ENCODE data around the gene NFIC.

Gene NFIC

GRCh38 chr19:3360421-3361383 is 5.7 kb upstream of the NFIC start:
- H3K4me3 ChIP-seq (ENCODE audit: insufficient read length, low read depth) = peak overlapping the region; percentile 37
- DNase-seq (ENCODE audit: low read depth, low spot score) = no peak
- peaks cover 89% of the 10 kb centered on the region for H3K27me3 ChIP-seq (ENCODE audit: insufficient read depth, insufficient read length)
- no peak for TF ChIP-seq YY1 (IDR thresholded peaks at IDR 0.05; ENCODE audit: insufficient read depth, insufficient read length)
- peak; percentile 92 for TF ChIP-seq SUZ12 (IDR thresholded peaks at IDR 0.05; ENCODE audit: extremely low read depth, insufficient read depth, insufficient read length)
- TF ChIP-seq ZNF274 (IDR thresholded peaks at IDR 0.05; ENCODE audit: low read depth, low read length) = no peak
- no peaks in the 10 kb centered on the region for H3K36me3 ChIP-seq (ENCODE audit: insufficient read depth, insufficient read length, low read length)
- H3K9me3 ChIP-seq (ENCODE audit: insufficient read depth, low read length) = no peaks in the 10 kb centered on the region
- H3K4me1 ChIP-seq (ENCODE audit: insufficient read depth, insufficient read length) = peaks cover 26% of the 10 kb centered on the region
- peak overlapping the region; percentile 64 for H3K9ac ChIP-seq (ENCODE audit: insufficient read length, low read depth)

GRCh38 chr19:3361384-3362216 is 4.8 kb upstream of the NFIC start:
- H3K9ac ChIP-seq (ENCODE audit: insufficient read length, low read depth) = peak overlapping the region; percentile 51
- no peak for DNase-seq (ENCODE audit: low read depth, low spot score)
- H3K36me3 ChIP-seq (ENCODE audit: insufficient read depth, insufficient read length, low read length) = no peaks in the 10 kb centered on the region
- no peak overlapping the region for H3K4me3 ChIP-seq (ENCODE audit: insufficient read length, low read depth)
- H3K27me3 ChIP-seq (ENCODE audit: insufficient read depth, insufficient read length) = peaks cover 85% of the 10 kb centered on the region
- TF ChIP-seq SUZ12 (IDR thresholded peaks at IDR 0.05; ENCODE audit: extremely low read depth, insufficient read depth, insufficient read length) = no peak
- no peak for TF ChIP-seq YY1 (IDR thresholded peaks at IDR 0.05; ENCODE audit: insufficient read depth, insufficient read length)
- no peak for TF ChIP-seq ZNF274 (IDR thresholded peaks at IDR 0.05; ENCODE audit: low read depth, low read length)
- H3K9me3 ChIP-seq (ENCODE audit: insufficient read depth, low read length) = no peaks in the 10 kb centered on the region
- H3K4me1 ChIP-seq (ENCODE audit: insufficient read depth, insufficient read length) = peaks cover 26% of the 10 kb centered on the region

DNA sequence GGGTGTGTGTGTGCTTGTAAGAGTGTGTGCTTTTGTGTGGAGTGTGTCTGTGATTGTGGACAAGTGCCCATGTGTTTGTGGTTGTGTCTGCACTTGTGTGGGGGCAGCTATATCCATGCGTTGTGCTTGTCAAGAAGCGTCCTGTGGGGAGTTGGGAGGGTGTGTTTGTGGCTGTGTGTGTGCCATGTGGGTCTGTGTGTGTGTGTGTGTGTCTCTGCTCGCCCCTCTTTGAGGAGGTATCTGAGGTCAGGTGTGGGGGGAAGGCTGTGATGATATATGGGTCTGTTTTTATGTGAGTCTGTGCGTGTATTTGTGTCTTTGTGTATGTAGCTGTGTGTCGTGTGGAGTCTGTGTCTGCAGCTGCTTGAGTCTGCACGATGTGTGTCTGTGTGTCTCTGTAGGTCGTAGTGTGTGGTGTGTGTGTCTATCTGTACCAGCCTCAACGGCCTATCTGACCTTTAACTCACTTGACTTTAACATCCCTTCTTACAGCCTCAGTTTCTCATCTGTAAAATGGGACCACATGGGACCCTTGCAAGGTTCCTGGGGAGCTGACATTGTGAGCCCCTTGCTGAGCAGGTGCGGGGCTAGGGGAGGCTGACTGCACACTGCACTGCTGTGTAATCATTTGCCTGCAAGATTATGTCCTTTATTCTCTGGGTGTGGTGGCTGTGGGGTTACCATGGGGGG is 4.0 kb upstream of the NFIC start:
- no peak overlapping the region for H3K4me3 ChIP-seq (ENCODE audit: insufficient read length, low read depth)
- H3K9me3 ChIP-seq (ENCODE audit: insufficient read depth, low read length) = no peaks in the 10 kb centered on the region
- no peak overlapping the region for H3K9ac ChIP-seq (ENCODE audit: insufficient read length, low read depth)
- DNase-seq (ENCODE audit: low read depth, low spot score) = no peak
- no peaks in the 10 kb centered on the region for H3K36me3 ChIP-seq (ENCODE audit: insufficient read depth, insufficient read length, low read length)
- H3K4me1 ChIP-seq (ENCODE audit: insufficient read depth, insufficient read length) = peaks cover 26% of the 10 kb centered on the region
- TF ChIP-seq YY1 (IDR thresholded peaks at IDR 0.05; ENCODE audit: insufficient read depth, insufficient read length) (no peak), SUZ12 (IDR thresholded peaks at IDR 0.05; ENCODE audit: extremely low read depth, insufficient read depth, insufficient read length) (no peak), ZNF274 (IDR thresholded peaks at IDR 0.05; ENCODE audit: low read depth, low read length) (no peak)
- peaks cover 82% of the 10 kb centered on the region for H3K27me3 ChIP-seq (ENCODE audit: insufficient read depth, insufficient read length)

DNA sequence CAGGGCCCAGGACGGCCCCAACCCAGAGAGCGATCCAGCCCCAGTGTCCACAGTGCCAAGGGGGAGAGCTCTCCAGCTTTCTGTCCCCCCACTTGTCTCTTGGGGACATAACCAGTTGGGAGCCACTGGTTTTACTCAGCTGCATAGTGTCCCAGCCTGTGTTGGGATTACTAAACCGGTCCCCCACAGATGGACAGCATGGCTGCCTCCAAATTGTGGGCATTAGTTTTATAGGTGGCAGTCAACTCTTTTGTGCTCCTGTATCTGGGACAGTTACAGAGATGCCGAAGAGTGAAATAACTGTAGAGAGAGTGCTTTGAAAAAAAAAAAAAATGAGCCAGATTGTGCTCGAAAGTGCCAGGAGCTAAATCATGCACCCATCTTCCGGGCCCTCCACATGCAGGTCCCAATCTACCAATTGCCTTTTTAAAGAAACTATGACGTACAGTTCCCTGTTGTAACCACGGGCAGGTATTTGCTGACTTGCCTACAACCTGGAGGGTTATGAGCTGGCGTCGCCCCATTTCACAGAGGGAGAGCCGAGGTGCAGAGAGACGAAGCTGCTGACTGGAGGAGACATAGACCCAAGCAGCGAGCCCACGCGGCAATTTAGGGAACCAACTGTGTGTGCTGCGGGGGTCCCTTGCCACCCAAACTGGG is 2.4 kb upstream of the NFIC start:
- no peaks in the 10 kb centered on the region for H3K9me3 ChIP-seq (ENCODE audit: insufficient read depth, low read length)
- H3K9ac ChIP-seq (ENCODE audit: insufficient read length, low read depth) = no peak overlapping the region
- H3K36me3 ChIP-seq (ENCODE audit: insufficient read depth, insufficient read length, low read length) = no peaks in the 10 kb centered on the region
- no peak overlapping the region for H3K4me3 ChIP-seq (ENCODE audit: insufficient read length, low read depth)
- TF ChIP-seq ZNF274 (IDR thresholded peaks at IDR 0.05; ENCODE audit: low read depth, low read length) = no peak
- TF ChIP-seq SUZ12 (IDR thresholded peaks at IDR 0.05; ENCODE audit: extremely low read depth, insufficient read depth, insufficient read length) = no peak
- no peak for TF ChIP-seq YY1 (IDR thresholded peaks at IDR 0.05; ENCODE audit: insufficient read depth, insufficient read length)
- H3K4me1 ChIP-seq (ENCODE audit: insufficient read depth, insufficient read length) = peaks cover 30% of the 10 kb centered on the region
- DNase-seq (ENCODE audit: low read depth, low spot score) = no peak
- H3K27me3 ChIP-seq (ENCODE audit: insufficient read depth, insufficient read length) = peaks cover 82% of the 10 kb centered on the region

GRCh38 chr19:3364501-3364858 is 1.9 kb upstream of the NFIC start:
- no peak overlapping the region for H3K9ac ChIP-seq (ENCODE audit: insufficient read length, low read depth)
- H3K9me3 ChIP-seq (ENCODE audit: insufficient read depth, low read length) = no peaks in the 10 kb centered on the region
- TF ChIP-seq SUZ12 (IDR thresholded peaks at IDR 0.05; ENCODE audit: extremely low read depth, insufficient read depth, insufficient read length) (no peak), YY1 (IDR thresholded peaks at IDR 0.05; ENCODE audit: insufficient read depth, insufficient read length) (no peak), ZNF274 (IDR thresholded peaks at IDR 0.05; ENCODE audit: low read depth, low read length) (no peak)
- H3K4me1 ChIP-seq (ENCODE audit: insufficient read depth, insufficient read length) = peaks cover 30% of the 10 kb centered on the region
- H3K36me3 ChIP-seq (ENCODE audit: insufficient read depth, insufficient read length, low read length) = no peaks in the 10 kb centered on the region
- DNase-seq (ENCODE audit: low read depth, low spot score) = no peak
- H3K27me3 ChIP-seq (ENCODE audit: insufficient read depth, insufficient read length) = peaks cover 85% of the 10 kb centered on the region
- H3K4me3 ChIP-seq (ENCODE audit: insufficient read length, low read depth) = no peak overlapping the region

GRCh38 chr19:3365093-3365835 is 1.1 kb upstream of the NFIC start:
- TF ChIP-seq YY1 (IDR thresholded peaks at IDR 0.05; ENCODE audit: insufficient read depth, insufficient read length) (no peak), ZNF274 (IDR thresholded peaks at IDR 0.05; ENCODE audit: low read depth, low read length) (no peak), SUZ12 (IDR thresholded peaks at IDR 0.05; ENCODE audit: extremely low read depth, insufficient read depth, insufficient read length) (no peak)
- Histone ChIP-seq H3K36me3 (ENCODE audit: insufficient read depth, insufficient read length, low read length) (no peaks in the 10 kb centered on the region), H3K9me3 (ENCODE audit: insufficient read depth, low read length) (no peaks in the 10 kb centered on the region), H3K9ac (ENCODE audit: insufficient read length, low read depth) (no peak overlapping the region), H3K4me3 (ENCODE audit: insufficient read length, low read depth) (no peak overlapping the region), H3K4me1 (ENCODE audit: insufficient read depth, insufficient read length) (peaks cover 31% of the 10 kb centered on the region), H3K27me3 (ENCODE audit: insufficient read depth, insufficient read length) (peaks cover 92% of the 10 kb centered on the region)
- DNase-seq (ENCODE audit: low read depth, low spot score) = no peak
